Measurements from ENCODE around the gene SLC25A20.

DNA sequence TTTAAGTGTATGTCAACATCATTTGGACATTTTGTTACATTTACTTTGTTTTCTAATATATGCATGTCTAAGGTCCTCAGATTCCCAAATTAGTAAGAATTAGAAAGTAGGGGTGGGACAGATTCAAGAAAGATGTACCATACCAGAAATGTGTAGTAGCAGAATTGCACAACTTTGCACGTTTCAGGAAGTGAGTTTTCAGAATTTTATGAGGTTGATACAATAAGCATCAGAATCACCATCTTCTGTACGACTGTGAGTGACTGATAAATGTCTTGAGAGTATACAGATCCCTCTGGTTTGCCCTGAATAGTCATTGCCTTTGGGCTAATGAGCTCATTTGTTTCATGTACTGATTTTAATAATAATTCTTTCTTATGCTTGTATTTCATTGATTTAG lies 29.2 kb upstream of the SLC25A20 start:
- TF ChIP-seq SUZ12 (IDR thresholded peaks at IDR 0.05; ENCODE audit: extremely low read depth, insufficient read depth, insufficient read length) (no peak), ZNF274 (IDR thresholded peaks at IDR 0.05; ENCODE audit: low read depth, low read length) (no peak), YY1 (IDR thresholded peaks at IDR 0.05; ENCODE audit: insufficient read depth, insufficient read length) (no peak)
